H9 (cell line): ENCODE data around the gene NDUFV1. TPM values are rescaled to one million over a fixed set of nuclear protein-coding genes. Genes with fewer than 3 reads are reported as not detected.

ENCODE experiments used
- DNase-seq: peaks from one replicate; pipeline ENCODE4 v3.0.0-alpha.2; 2017
- H2AFZ ChIP-seq: one replicate; pipeline ENCODE4 v1.6.1; 2013; ENCODE audit warnings: mild to moderate bottlenecking, low read length, control low read depth, moderate library complexity
- H2AK5ac ChIP-seq: 2 replicates; pipeline ENCODE4 v1.6.1; 2013; ENCODE audit warnings: low read length, control low read depth, mixed read lengths; ENCODE audit not compliant: insufficient read length
- H2BK120ac ChIP-seq: one replicate; pipeline ENCODE4 v1.6.1; 2013; ENCODE audit warnings: low read depth, mild to moderate bottlenecking, low read length, control low read depth, inconsistent platforms; ENCODE audit not compliant: poor library complexity, severe bottlenecking
- H2BK12ac ChIP-seq: 2 replicates; pipeline ENCODE4 v1.6.1; 2013; ENCODE audit warnings: low read length, control low read depth, mixed read lengths, low read depth; ENCODE audit not compliant: insufficient read length
- H2BK15ac ChIP-seq: 2 replicates; pipeline ENCODE4 v1.6.1; 2013; ENCODE audit warnings: low read depth, low read length, control low read depth
- H2BK20ac ChIP-seq: one replicate; pipeline ENCODE4 v1.6.1; 2013; ENCODE audit warnings: low read depth, mild to moderate bottlenecking, low read length, control low read depth, inconsistent platforms; ENCODE audit not compliant: poor library complexity, severe bottlenecking
- H2BK5ac ChIP-seq: 2 replicates; pipeline ENCODE4 v1.6.1; 2013; ENCODE audit warnings: low read length, control low read depth, mixed read lengths; ENCODE audit not compliant: insufficient read length
- H3K14ac ChIP-seq: 2 replicates; pipeline ENCODE4 v1.6.1; 2013; ENCODE audit warnings: low read length, control low read depth; ENCODE audit not compliant: insufficient read depth
- H3K18ac ChIP-seq: 2 replicates; pipeline ENCODE4 v1.6.1; 2013; ENCODE audit warnings: low read depth, mild to moderate bottlenecking, mixed read lengths, low read length, control low read depth; ENCODE audit not compliant: insufficient read length
- H3K23ac ChIP-seq: 2 replicates; pipeline ENCODE4 v1.6.1; 2013; ENCODE audit warnings: low read length, control low read depth, mixed read lengths, low read depth; ENCODE audit not compliant: insufficient read length
- H3K23me2 ChIP-seq: 2 replicates; pipeline ENCODE4 v1.6.1; 2013; ENCODE audit warnings: low read depth, mild to moderate bottlenecking, mixed read lengths, low read length, control low read depth; ENCODE audit not compliant: insufficient read length, poor library complexity, severe bottlenecking
- H3K27ac ChIP-seq: 2 replicates; pipeline ENCODE4 v1.5.1; 2013; ENCODE audit warnings: low read length, control low read depth, mixed read lengths, low read depth; ENCODE audit not compliant: insufficient read length
- H3K27me3 ChIP-seq: 2 replicates; pipeline ENCODE4 v1.6.1; 2013; ENCODE audit warnings: low read length, control low read depth, inconsistent platforms; ENCODE audit not compliant: insufficient read depth
- H3K4ac ChIP-seq: 2 replicates; pipeline ENCODE4 v1.6.1; 2013; ENCODE audit warnings: low read depth, mild to moderate bottlenecking, control low read depth, inconsistent platforms, low read length, moderate library complexity
- H3K4me1 ChIP-seq: 2 replicates; pipeline ENCODE4 v1.6.1; 2013; ENCODE audit warnings: low read length, control low read depth, inconsistent platforms; ENCODE audit not compliant: insufficient read depth
- H3K4me2 ChIP-seq: 2 replicates; pipeline ENCODE4 v1.6.1; 2013; ENCODE audit warnings: low read length, control low read depth, mixed read lengths; ENCODE audit not compliant: insufficient read length, insufficient read depth
- H3K56ac ChIP-seq: 2 replicates; pipeline ENCODE4 v1.6.1; 2013; ENCODE audit warnings: low read depth, mild to moderate bottlenecking, mixed read lengths, low read length, control low read depth; ENCODE audit not compliant: insufficient read length
- H3K79me1 ChIP-seq: 2 replicates; pipeline ENCODE4 v1.6.1; 2013; ENCODE audit warnings: low read depth, mild to moderate bottlenecking, moderate library complexity, low read length, control low read depth, inconsistent platforms; ENCODE audit not compliant: insufficient read depth, poor library complexity, severe bottlenecking
- H3K79me2 ChIP-seq: 2 replicates; pipeline ENCODE4 v1.6.1; 2013; ENCODE audit warnings: low read length, control low read depth, inconsistent platforms; ENCODE audit not compliant: insufficient read depth
- H3K9ac ChIP-seq: 2 replicates; pipeline ENCODE4 v1.6.1; 2013; ENCODE audit warnings: low read length, control low read depth, mixed read lengths; ENCODE audit not compliant: insufficient read length; ENCODE audit errors: extremely low read depth
- H3K9me3 ChIP-seq: one replicate; pipeline ENCODE4 v1.6.1; 2013; ENCODE audit warnings: low read depth, low read length, inconsistent platforms; ENCODE audit not compliant: control insufficient read depth
- H3T11ph ChIP-seq: one replicate; pipeline ENCODE4 v1.6.1; 2013; ENCODE audit warnings: mild to moderate bottlenecking, low read length, control low read depth, inconsistent platforms
- H4K20me1 ChIP-seq: one replicate; pipeline ENCODE4 v1.6.1; 2013; ENCODE audit not compliant: control insufficient read depth, insufficient read length, insufficient read depth
- H4K5ac ChIP-seq: 2 replicates; pipeline ENCODE4 v1.6.1; 2013; ENCODE audit warnings: low read depth, mild to moderate bottlenecking, mixed read lengths, low read length, control low read depth; ENCODE audit not compliant: insufficient read length
- H4K8ac ChIP-seq: replicated peaks from 2 replicates; pipeline ENCODE4 v1.6.1; 2013; ENCODE audit warnings: low read length, control low read depth, mixed read lengths, low read depth; ENCODE audit not compliant: insufficient read length
- H4K91ac ChIP-seq: 2 replicates; pipeline ENCODE4 v1.6.1; 2013; ENCODE audit warnings: low read depth, mild to moderate bottlenecking, moderate library complexity, mixed read lengths, low read length, control low read depth; ENCODE audit not compliant: insufficient read length
- H3K27ac Mint-ChIP-seq, 3 experiments: 2 replicates in 2 of 3; 3 replicates in 1 of 3; pipeline ENCODE4 v1.8.0; 2020 to 2021; ENCODE audit warnings: mixed read lengths in 3 of 3, mild to moderate bottlenecking in 1 of 3, moderate library complexity in 1 of 3
- H3K27me3 Mint-ChIP-seq: 2 replicates; pipeline ENCODE4 v1.8.0; 2021; ENCODE audit warnings: low read depth, mild to moderate bottlenecking, moderate library complexity, mixed read lengths
- H3K36me3 Mint-ChIP-seq, 3 experiments: 2 replicates in 2 of 3; 3 replicates in 1 of 3; pipeline ENCODE4 v1.8.0; 2020 to 2021; ENCODE audit warnings: low read depth in 3 of 3, mixed read lengths in 3 of 3; ENCODE audit not compliant: insufficient read depth in 1 of 3
- H3K4me1 Mint-ChIP-seq, 2 experiments: 2 replicates each; pipeline ENCODE4 v1.8.0; 2020; ENCODE audit warnings: mixed read lengths in 2 of 2
- H3K4me3 Mint-ChIP-seq, 2 experiments: 2 replicates in 1 of 2; 3 replicates in 1 of 2; pipeline ENCODE4 v1.8.0; 2020 to 2021; ENCODE audit warnings: mild to moderate bottlenecking in 2 of 2, mixed read lengths in 2 of 2, moderate library complexity in 1 of 2
- H3K9me3 Mint-ChIP-seq, 2 experiments: 2 replicates in 1 of 2; 3 replicates in 1 of 2; pipeline ENCODE4 v1.8.0; 2020; ENCODE audit warnings: mild to moderate bottlenecking in 2 of 2, mixed read lengths in 2 of 2, moderate library complexity in 1 of 2
- CTCF ChIP-seq: fragments of 200-600 bp; sonication (generic); conservative IDR thresholded peaks from 3 replicates; pipeline ENCODE4 v1.8.0; 2021; ENCODE audit warnings: antibody characterized with exemption, mild to moderate bottlenecking
- WGBS: extraction: QIAGEN DNeasy Blood & Tissue Kit; methylation state at CpG from one replicate; pipeline ENCODE4 v1.1.7; 2013; ENCODE audit warnings: missing lambda C conversion rate, low lambda C conversion rate, mixed read lengths; ENCODE audit not compliant: insufficient read length; ENCODE audit errors: extremely low coverage; 5-methylcytosine and 5-hydroxymethylcytosine counted together
- total RNA-seq: library from RNA; stranded (reverse); gene quantifications from 2 replicates; pipeline ENCODE4 v1.2.1, GENCODE V29; 2021

Gene NDUFV1
- total RNA-seq, 1 experiment from 2014 or later = 154 TPM

GRCh38 chr11:67656278-67656922, 49.7 kb downstream of the NDUFV1 start:
- no peak overlapping the region for H3T11ph ChIP-seq
- WGBS = no CpG with 5 or more reads among the region's 4 CpGs
- H3K27me3 ChIP-seq = no peaks in the 10 kb centered on the region
- Mint-ChIP-seq H3K27me3 (peaks cover 18% of the 10 kb centered on the region), H3K9me3 (peaks cover 27 to 30% of the 10 kb centered on the region in 2 experiments), H3K36me3 (peaks cover 0 to 16% (median 6%) of the 10 kb centered on the region in 3 experiments; a peak in 3 of 7 replicates), H3K4me3 (no peak overlapping the region), H3K4me1 (no peaks in the 10 kb centered on the region), H3K27ac (no peak overlapping the region)
- no peak overlapping the region for H3K14ac ChIP-seq
- H3K4me2 ChIP-seq = no peak overlapping the region
- H2BK5ac ChIP-seq = no peak overlapping the region
- no peak for TF ChIP-seq CTCF
- H2BK120ac ChIP-seq = no peak overlapping the region
- no peak overlapping the region for H3K23ac ChIP-seq
- H3K23me2 ChIP-seq = no peaks in the 10 kb centered on the region
- H2BK12ac ChIP-seq = no peak overlapping the region
- H4K8ac ChIP-seq = no peak overlapping the region
- no peak overlapping the region for H3K4ac ChIP-seq
- H3K18ac ChIP-seq = no peak overlapping the region
- H3K79me1 ChIP-seq = no peaks in the 10 kb centered on the region
- no peak overlapping the region for H4K91ac ChIP-seq
- no peak overlapping the region for H2AK5ac ChIP-seq
- no peak overlapping the region for H2BK20ac ChIP-seq
- no peak for DNase-seq
- H3K9ac ChIP-seq = no peak overlapping the region
- no peak overlapping the region for H3K56ac ChIP-seq
- no peaks in the 10 kb centered on the region for H3K4me1 ChIP-seq
- no peak overlapping the region for H2BK15ac ChIP-seq
- H3K9me3 ChIP-seq = peaks cover 16% of the 10 kb centered on the region
- H4K20me1 ChIP-seq = no peaks in the 10 kb centered on the region
- no peak overlapping the region for H3K27ac ChIP-seq
- no peak overlapping the region for H4K5ac ChIP-seq
- H3K79me2 ChIP-seq = no peaks in the 10 kb centered on the region
- H2AFZ ChIP-seq = no peak overlapping the region
